ENCODE results near the gene SRL.

SRL gene

GRCh38 chr16:4176906-4177417, 64.9 kb downstream of the SRL start:
- no peak overlapping the region for H3K4me3 ChIP-seq (ENCODE audit: low read depth, low read length)
- no peak for DNase-seq (ENCODE audit: low read depth)
- no peak for TF ChIP-seq CTCF (IDR thresholded peaks at IDR 0.05; ENCODE audit: control insufficient read depth, extremely low read depth, insufficient read depth)

- DNase-seq (ENCODE audit: low read depth): no peak
- H3K4me3 ChIP-seq (ENCODE audit: low read depth, low read length): no peak overlapping the region
- no peak for TF ChIP-seq CTCF (IDR thresholded peaks at IDR 0.05; ENCODE audit: control insufficient read depth, extremely low read depth, insufficient read depth)
Measured at GRCh38 chr16:4175849-4176248, 66.0 kb downstream of the SRL start.

DNA sequence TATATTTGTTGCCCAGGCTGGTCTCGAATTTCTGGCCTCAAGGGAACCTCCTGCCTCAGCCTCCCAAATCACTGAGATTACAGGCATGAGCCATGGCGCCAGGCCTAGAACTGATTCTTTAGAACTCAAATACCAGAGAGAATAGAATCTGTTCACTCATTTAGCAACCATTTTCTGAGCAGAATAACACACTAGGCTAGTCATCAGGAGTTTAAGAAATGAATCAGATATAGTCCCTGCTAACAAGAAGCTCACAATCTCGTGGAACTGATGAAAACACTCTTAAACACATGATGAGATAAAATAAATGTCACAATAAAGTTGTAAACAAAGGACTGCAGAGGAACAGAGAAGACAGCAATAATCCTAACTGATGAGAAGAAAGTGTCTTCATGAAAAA, 69.8 kb downstream of the SRL start:
- TF ChIP-seq CTCF (IDR thresholded peaks at IDR 0.05; ENCODE audit: control insufficient read depth, extremely low read depth, insufficient read depth): no peak
- H3K4me3 ChIP-seq (ENCODE audit: low read depth, low read length): no peak overlapping the region
- DNase-seq (ENCODE audit: low read depth): no peak

GRCh38 chr16:4169415-4169814, 72.5 kb downstream of the SRL start:
- DNase-seq (ENCODE audit: low read depth): no peak
- TF ChIP-seq CTCF (IDR thresholded peaks at IDR 0.05; ENCODE audit: control insufficient read depth, extremely low read depth, insufficient read depth): no peak
- no peak overlapping the region for H3K4me3 ChIP-seq (ENCODE audit: low read depth, low read length)

DNA sequence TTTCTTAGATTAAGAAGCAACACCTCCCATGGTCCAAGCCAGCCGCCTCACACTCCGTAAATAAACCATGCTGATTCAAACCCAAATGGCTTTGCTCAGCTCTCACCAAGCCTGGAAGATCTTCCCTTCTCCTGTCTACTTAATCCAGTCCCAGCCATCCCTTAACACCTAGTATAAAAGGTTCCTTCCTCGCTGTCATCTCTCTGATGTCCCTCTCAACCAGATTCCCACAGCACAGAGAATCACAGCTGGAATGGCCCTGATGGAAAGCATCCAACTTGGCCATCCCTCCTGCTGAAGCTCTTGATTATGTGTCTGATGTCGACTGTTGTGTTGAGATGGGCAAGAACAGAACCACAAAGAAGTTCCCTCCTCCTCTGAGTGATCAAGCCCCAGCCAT, 75.1 kb downstream of the SRL start:
- H3K4me3 ChIP-seq (ENCODE audit: low read depth, low read length): no peak overlapping the region
- TF ChIP-seq CTCF (IDR thresholded peaks at IDR 0.05; ENCODE audit: control insufficient read depth, extremely low read depth, insufficient read depth): no peak
- DNase-seq (ENCODE audit: low read depth): no peak

DNA sequence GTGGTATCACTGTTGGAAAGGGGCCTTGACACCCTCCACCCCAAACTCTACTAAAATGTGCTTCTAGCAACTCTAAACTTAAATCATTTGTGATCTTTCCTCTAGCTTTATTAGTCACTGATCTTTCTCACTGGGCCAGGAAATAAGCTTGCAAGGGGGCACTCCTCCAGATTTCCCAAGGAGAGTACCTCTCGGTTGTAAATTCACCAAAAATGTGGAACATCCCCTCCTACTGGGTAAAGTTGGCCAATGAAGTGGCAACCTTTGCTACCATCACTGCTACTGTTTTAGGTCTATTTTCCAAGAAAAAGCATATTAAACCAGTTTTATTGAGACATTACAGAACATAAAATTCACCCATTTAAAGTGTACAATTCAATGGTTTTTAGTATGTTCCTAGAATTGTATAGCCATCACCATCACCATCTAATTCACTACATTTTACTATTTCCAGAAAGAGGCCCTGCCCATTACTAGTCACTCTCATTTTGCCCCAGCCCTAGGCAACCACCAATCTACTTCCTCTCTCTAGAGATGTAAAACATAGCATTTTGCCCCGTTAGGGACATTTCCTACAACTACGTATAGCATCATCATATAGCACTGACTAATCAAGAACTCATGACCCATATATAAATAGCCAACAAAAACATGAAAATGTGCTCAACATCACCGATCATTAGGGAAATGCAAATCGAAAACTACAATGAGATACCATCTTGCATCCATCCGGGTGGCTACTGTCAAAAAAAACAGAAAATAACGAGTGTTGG, 81.0 kb downstream of the SRL start:
- no peak for TF ChIP-seq CTCF (IDR thresholded peaks at IDR 0.05; ENCODE audit: control insufficient read depth, extremely low read depth, insufficient read depth)
- DNase-seq (ENCODE audit: low read depth): no peak
- H3K4me3 ChIP-seq (ENCODE audit: low read depth, low read length): no peak overlapping the region

- no peak overlapping the region for H3K4me3 ChIP-seq (ENCODE audit: low read depth, low read length)
- no peak for TF ChIP-seq CTCF (IDR thresholded peaks at IDR 0.05; ENCODE audit: control insufficient read depth, extremely low read depth, insufficient read depth)
- no peak for DNase-seq (ENCODE audit: low read depth)
Measured at GRCh38 chr16:4159726-4160125, 82.2 kb downstream of the SRL start.

Data from LNCaP clone FGC (cell line).